Ishikawa (cell line): ENCODE results near the gene CDKN2D.

Experiments used
- CEBPB ChIP-seq: IDR thresholded peaks from 2 replicates; pipeline ENCODE4 v1.6.1; 2012
- CREB1 ChIP-seq: IDR thresholded peaks from 2 replicates; pipeline ENCODE4 v1.6.1; 2012; ENCODE audit warnings: low read depth
- EGR1 ChIP-seq: IDR thresholded peaks from 2 replicates; pipeline ENCODE4 v1.6.1; 2012
- EP300 ChIP-seq: IDR thresholded peaks from 2 replicates; pipeline ENCODE4 v1.6.1; 2012; ENCODE audit warnings: borderline replicate concordance
- FOXM1 ChIP-seq: IDR thresholded peaks from 2 replicates; pipeline ENCODE4 v1.6.1; 2012; ENCODE audit warnings: low read depth, borderline replicate concordance
- NFIC ChIP-seq: IDR thresholded peaks from 2 replicates; pipeline ENCODE4 v1.6.1; 2012
- RAD21 ChIP-seq: IDR thresholded peaks from 2 replicates; pipeline ENCODE4 v1.6.1; 2012; ENCODE audit warnings: low read depth
- TAF1 ChIP-seq: IDR thresholded peaks from 2 replicates; pipeline ENCODE4 v1.6.1; 2012; ENCODE audit warnings: low read depth, mild to moderate bottlenecking
- TCF12 ChIP-seq: IDR thresholded peaks from 2 replicates; pipeline ENCODE4 v1.6.1; 2012; ENCODE audit warnings: low read depth
- TEAD4 ChIP-seq: IDR thresholded peaks from 2 replicates; pipeline ENCODE4 v1.6.1; 2012
- YY1 ChIP-seq: IDR thresholded peaks from 2 replicates; pipeline ENCODE4 v1.6.1; 2012; ENCODE audit warnings: low read depth
- ZBTB7A ChIP-seq: IDR thresholded peaks from 2 replicates; pipeline ENCODE4 v1.6.1; 2012; ENCODE audit warnings: low read depth
- TF ChIP-seq, protein P1 (sequence below): IDR thresholded peaks from 2 replicates; pipeline ENCODE4 v1.6.1; 2012; ENCODE audit warnings: low read depth, mild to moderate bottlenecking
- TF ChIP-seq, protein P2 (sequence below): IDR thresholded peaks from 2 replicates; pipeline ENCODE4 v1.6.1; 2012
- TF ChIP-seq, protein P3 (sequence below): IDR thresholded peaks from 2 replicates; pipeline ENCODE4 v1.6.1; 2012

CDKN2D gene

DNA sequence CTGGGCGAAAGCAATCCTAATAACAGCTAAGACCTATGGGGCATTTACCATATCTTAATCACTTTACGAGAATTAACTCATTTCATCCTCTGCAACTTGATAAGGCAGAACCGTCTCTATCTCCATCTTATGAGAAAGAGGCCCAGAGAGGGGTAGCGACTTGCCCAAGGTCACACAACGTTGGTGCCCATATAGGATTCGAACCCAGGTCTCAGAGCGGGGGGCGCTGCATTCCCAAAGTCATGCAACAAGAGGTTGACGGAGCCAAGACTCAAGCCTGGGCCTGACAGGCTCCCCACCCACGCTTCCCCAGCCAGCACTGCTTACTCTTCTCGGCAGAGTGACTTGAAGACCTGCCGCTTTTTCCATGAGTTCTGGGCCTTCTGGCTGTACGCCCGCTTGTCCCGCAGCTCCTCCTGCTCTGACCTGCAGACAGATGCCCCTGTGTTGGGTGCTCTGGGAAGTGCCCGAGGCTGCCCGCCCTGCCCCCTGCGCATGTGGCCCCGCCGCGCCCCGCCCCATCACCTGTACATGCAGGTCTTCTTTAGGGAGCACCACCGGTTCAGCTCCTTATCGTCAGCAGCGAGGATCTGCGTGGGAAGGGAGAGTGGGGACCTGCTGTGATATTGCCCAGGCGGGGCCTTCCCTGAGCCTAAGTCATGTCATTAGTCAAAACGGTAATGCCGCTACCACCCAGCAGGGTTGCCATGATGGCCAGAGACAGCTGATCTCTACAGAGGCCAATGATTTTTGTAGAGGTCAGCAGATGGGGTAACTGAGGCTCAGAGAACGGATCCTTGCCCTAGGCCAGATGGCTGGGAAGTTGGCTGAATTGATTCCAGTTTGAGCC lies 13.8 kb downstream of the CDKN2D start:
- no peak for TF ChIP-seq TCF12
- TF ChIP-seq, protein P1, sequence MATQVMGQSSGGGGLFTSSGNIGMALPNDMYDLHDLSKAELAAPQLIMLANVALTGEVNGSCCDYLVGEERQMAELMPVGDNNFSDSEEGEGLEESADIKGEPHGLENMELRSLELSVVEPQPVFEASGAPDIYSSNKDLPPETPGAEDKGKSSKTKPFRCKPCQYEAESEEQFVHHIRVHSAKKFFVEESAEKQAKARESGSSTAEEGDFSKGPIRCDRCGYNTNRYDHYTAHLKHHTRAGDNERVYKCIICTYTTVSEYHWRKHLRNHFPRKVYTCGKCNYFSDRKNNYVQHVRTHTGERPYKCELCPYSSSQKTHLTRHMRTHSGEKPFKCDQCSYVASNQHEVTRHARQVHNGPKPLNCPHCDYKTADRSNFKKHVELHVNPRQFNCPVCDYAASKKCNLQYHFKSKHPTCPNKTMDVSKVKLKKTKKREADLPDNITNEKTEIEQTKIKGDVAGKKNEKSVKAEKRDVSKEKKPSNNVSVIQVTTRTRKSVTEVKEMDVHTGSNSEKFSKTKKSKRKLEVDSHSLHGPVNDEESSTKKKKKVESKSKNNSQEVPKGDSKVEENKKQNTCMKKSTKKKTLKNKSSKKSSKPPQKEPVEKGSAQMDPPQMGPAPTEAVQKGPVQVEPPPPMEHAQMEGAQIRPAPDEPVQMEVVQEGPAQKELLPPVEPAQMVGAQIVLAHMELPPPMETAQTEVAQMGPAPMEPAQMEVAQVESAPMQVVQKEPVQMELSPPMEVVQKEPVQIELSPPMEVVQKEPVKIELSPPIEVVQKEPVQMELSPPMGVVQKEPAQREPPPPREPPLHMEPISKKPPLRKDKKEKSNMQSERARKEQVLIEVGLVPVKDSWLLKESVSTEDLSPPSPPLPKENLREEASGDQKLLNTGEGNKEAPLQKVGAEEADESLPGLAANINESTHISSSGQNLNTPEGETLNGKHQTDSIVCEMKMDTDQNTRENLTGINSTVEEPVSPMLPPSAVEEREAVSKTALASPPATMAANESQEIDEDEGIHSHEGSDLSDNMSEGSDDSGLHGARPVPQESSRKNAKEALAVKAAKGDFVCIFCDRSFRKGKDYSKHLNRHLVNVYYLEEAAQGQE, result no peak
- TF ChIP-seq, protein P2, sequence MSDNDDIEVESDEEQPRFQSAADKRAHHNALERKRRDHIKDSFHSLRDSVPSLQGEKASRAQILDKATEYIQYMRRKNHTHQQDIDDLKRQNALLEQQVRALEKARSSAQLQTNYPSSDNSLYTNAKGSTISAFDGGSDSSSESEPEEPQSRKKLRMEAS, result no peak
- TF ChIP-seq TAF1, result no peak
- TF ChIP-seq TEAD4, result no peak
- TF ChIP-seq NFIC, result no peak
- no peak for TF ChIP-seq RAD21
- no peak for TF ChIP-seq FOXM1
- no peak for TF ChIP-seq CEBPB
- no peak for TF ChIP-seq CREB1
- TF ChIP-seq, protein P3, sequence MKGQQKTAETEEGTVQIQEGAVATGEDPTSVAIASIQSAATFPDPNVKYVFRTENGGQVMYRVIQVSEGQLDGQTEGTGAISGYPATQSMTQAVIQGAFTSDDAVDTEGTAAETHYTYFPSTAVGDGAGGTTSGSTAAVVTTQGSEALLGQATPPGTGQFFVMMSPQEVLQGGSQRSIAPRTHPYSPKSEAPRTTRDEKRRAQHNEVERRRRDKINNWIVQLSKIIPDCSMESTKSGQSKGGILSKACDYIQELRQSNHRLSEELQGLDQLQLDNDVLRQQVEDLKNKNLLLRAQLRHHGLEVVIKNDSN, result no peak
- TF ChIP-seq ZBTB7A, result no peak
- no peak for TF ChIP-seq YY1
- no peak for TF ChIP-seq EGR1
- TF ChIP-seq EP300, result no peak

DNA sequence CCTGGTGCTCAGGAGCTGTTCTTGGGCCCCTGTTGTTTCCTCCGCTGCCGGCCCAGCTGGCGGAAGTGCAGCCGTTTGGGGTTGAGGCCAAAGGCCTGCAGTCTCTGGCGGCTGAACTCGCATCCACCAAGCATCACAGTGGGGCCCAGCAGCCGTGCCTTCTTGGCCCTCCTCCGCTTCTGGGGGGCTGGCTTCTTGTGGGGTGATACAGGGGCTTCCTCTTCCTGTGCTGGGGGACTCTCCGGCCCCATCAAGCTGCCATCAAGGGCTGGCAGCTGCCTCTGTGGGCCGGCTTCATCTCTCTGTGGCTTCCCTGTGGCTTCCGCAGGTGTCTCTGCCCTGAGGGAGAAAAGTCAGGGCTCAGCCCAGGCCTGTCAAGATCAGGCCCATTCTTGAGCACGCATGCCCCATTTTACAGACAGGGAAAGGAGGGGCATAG lies 14.8 kb downstream of the CDKN2D start:
- TF ChIP-seq TCF12, result no peak
- TF ChIP-seq ZBTB7A, result no peak
- TF ChIP-seq EP300, result no peak
- TF ChIP-seq NFIC, result no peak
- no peak for TF ChIP-seq CEBPB
- no peak for TF ChIP-seq YY1
- TF ChIP-seq EGR1, result no peak
- no peak for TF ChIP-seq FOXM1
- TF ChIP-seq, protein P3, result no peak
- no peak for TF ChIP-seq TEAD4
- no peak for TF ChIP-seq RAD21
- TF ChIP-seq, protein P2, result no peak
- TF ChIP-seq TAF1, result no peak

DNA sequence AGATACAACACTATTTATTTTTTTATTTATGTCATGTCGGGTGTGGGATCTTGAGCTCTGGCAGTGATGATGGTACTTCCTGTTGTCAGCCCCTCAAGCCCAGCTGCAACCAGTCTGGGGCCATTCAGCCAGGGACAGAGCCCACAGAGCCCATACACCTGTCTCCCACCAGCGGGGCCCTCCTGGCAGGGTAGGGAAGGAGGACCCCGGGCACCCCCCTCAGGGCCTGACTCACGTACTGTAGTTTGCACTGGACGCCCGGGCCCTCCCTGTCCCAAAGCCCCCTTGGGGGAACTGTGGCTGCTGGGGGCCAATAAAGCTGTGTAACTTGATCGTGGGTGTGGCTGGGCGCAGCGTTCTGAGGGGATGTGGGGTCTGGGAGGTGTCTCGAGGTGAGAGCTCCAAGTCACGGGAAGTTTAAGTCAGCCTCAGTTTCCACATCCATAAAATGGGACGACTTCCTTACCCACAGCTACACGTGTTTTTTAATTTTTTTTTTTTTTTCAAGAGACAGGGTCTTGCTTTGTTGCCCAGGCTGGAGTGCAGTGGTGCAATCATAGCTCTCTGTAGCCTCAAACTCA lies 15.6 kb downstream of the CDKN2D start:
- TF ChIP-seq EGR1 (no peak), EP300 (no peak), YY1 (no peak), TCF12 (no peak), CEBPB (no peak), CREB1 (no peak), ZBTB7A (no peak), NFIC (no peak), TEAD4 (no peak), RAD21 (no peak)
- TF ChIP-seq, protein P2, result no peak
- TF ChIP-seq, protein P3, result no peak
- TF ChIP-seq, protein P1, result no peak

DNA sequence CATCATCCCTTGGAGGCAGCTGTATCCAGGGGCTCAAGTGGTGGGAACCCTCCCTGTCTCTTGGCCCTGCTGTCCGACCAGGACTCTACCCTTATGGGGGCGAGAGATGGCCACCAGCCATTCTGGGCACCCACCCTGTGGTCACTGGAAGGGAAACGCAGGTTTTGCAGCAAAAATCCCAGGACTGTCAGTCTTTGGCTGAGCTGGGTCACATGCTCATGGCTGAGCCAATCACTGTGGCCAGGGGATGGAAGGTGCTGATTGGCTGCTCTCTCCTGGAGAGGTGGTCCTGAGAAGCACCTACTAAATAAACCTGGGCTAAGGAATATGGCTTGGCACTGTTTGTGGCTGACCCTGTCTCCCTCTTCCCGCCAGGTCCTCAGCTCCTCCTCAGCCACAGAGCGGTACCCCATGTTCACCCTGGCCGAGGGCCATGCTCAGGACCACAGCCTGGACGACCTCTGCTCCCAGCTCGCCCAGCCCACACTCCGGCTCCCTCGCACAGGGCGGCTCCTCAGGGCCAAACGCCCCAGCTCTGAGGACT lies 16.2 kb downstream of the CDKN2D start:
- TF ChIP-seq, protein P3, result peak; percentile 92
- TF ChIP-seq TEAD4 (no peak), RAD21 (no peak), EGR1 (no peak), ZBTB7A (no peak), CREB1 (no peak), NFIC (no peak), TAF1 (no peak)
